PFSK-1 (cell line): ENCODE measurements around the gene C10orf71.

Source experiments
- POLR2AphosphoS5 ChIP-seq: IDR thresholded peaks from 2 replicates; pipeline ENCODE4 v1.6.1; 2012; ENCODE audit warnings: low read depth, mild to moderate bottlenecking, control low read depth, low read length, moderate library complexity
- REST ChIP-seq, 2 experiments: IDR thresholded peaks; 2 replicates each; pipeline versions ENCODE4 v1.6.1 to v1.8.0; 2011 to 2012; ENCODE audit warnings: low read depth in 2 of 2, low read length in 2 of 2, control low read depth in 1 of 2, inconsistent platforms in 1 of 2, mild to moderate bottlenecking in 1 of 2, moderate library complexity in 1 of 2; ENCODE audit not compliant: insufficient read depth in 1 of 2
- TAF1 ChIP-seq: IDR thresholded peaks from 2 replicates; pipeline ENCODE4 v1.6.1; 2012; ENCODE audit warnings: low read length, control low read depth, borderline replicate concordance; ENCODE audit not compliant: insufficient read depth

- TF ChIP-seq TAF1 (no peak), POLR2AphosphoS5 (no peak), REST (IDR thresholded peaks at IDR 0.05; ENCODE audit: insufficient read depth in 1 of 2, low read depth in 2 of 2, low read length in 2 of 2) (no peak)
Observed at GRCh38 chr10:49276596-49276995, 22.4 kb upstream of the C10orf71 start.
